Measurements from ENCODE around the gene MARS1.

GRCh38 chr12:57479376-57480115 lies 8.3 kb upstream of the MARS1 start, which contains the start of gene ARHGAP9:
- TF ChIP-seq POLR2AphosphoS5 (IDR thresholded peaks at IDR 0.05; ENCODE audit: low read depth, low read length) (no peak), TAF1 (IDR thresholded peaks at IDR 0.05; ENCODE audit: borderline replicate concordance, insufficient read depth, low read length) (no peak), REST (IDR thresholded peaks at IDR 0.05; ENCODE audit: insufficient read depth in 1 of 2, low read depth in 2 of 2, low read length in 2 of 2) (no peak), SIN3A (IDR thresholded peaks at IDR 0.05; ENCODE audit: borderline replicate concordance, insufficient read depth, low read length) (no peak)
